ENCODE results near the gene NDUFB7. TPM values are rescaled to one million over a fixed set of nuclear protein-coding genes. Genes with fewer than 3 reads are reported as not detected.
"Not testable (repeated sequence)": the region's sequence is repeated elsewhere in the genome, so short reads cannot be mapped to it uniquely, and the experiment has no call there.

Gene NDUFB7
- total RNA-seq, 1 donor from 2014 or later = 263 TPM

DNA sequence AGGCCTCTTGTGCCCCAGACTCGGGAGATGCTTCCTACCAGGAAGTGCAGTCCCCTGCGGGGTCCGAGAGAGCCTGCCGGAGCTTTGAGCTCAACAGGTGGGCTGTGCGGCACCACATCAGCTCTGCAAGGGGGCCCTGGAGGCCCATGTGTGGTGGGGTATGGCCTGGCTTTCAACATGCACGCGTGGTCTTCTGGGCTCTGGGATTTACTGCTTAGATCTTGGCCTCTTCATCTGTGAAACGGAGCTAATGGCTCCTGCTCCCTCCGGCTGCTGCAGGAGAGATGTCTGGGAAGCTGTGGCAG, 18.0 kb downstream of the NDUFB7 start:
- DNase-seq (ENCODE audit: low read depth, low spot score) = no peak

DNA sequence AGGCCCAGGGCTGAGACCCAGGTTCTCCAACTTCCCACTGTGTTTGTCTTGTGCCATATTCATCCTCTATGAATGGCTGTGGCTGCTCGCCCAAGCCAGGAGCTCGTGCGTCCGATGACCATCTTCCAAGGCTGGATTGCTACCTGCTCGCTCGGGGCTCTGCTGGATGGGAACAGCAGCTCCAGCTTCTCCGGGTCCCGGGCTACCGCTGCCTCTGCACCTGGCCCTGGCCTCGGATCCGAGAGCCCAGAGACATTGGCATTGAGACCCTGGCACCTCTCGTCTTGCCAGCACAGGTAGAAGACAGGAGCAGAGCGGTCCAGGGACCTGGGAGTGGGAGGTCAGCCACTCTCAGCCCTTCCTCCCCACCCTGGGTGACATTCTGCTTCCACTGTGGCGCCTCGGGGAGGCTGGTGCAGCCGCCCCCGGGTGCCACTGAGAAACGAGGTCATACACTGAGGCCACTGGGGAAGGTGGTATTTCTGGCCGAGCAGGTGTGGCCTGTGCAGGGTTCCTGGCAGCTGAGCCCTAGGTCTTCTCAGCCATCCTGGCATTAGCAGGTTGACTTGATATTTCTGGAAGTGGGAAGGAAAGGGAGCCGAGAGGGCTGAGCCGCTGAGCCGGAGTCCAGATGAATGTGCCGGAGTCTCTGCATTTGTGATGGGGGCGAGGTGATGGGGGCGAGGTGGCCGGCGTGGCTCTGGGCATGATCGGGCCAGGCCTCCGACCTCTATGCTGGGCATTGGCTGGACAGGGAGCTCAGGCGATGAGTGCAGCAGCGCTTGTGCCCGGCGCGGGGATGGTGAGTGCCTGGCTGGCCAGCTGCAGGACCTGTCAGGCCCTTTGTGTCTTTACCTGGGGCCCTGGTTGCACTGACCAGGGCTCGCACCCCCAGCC, 18.6 kb downstream of the NDUFB7 start:
- DNase-seq (ENCODE audit: low read depth, low spot score) = no peak

DNA sequence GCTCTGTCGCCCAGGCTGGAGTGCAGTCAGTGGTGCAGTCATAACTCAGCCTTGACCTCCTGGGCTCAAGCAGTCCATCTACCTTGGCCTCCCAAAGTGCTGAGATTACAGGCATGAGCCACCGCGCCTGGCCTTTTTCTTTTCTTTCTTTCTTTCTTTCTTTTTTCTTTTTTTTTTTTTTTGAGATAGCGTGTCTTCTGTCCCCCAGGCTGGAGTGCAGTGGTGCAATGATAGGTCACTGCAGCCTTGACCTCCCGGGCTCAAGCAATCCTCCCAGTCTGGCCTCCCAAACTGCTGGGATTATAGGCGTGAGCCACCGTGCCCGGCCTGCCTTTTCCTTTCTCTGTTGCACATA, 19.9 kb downstream of the NDUFB7 start:
- not testable (repeated sequence) for DNase-seq (ENCODE audit: low read depth, low spot score)

DNA sequence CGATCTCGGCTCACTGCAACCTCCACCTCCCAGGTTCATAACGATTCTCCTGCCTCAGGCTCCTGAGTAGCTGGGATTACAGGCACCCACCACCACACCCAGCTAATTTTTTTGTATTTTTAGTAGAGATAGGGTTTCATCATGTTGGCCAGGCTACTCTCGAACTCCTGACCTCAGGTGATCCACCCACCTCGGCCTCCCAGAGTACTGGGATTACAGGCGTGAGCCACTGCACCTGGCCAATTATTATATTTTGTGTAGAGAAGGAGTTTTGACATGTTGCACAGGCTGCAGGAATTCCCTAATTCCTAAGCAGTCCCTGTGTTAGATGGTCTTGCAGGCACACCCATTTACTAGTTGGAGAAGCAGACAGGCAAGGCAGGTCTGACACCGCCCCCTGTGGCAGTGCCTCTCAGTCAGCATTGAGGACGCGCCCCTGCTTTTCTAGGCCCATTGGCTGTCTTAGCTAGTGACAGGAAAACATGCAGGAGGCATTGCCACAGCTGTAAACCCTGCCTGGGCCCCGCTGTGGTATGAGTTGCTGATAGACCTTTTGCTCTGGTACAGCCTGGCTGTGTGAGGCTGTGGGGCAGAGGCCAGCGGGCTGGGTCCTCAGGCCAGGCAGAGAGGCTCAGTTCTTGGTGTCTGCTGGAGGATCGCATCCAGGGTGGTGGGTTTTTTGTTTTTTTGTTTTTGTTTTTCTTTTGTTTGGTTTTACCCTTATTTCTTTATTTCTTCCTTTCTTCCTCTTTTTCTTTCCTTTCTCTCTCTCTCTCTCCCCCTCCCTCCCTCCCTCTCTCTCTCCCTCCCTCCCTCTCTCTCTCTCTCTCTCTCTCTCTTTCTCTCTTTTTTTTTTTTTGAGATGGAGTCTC, 20.5 kb downstream of the NDUFB7 start:
- DNase-seq (ENCODE audit: low read depth, low spot score) = not testable (repeated sequence)

DNA sequence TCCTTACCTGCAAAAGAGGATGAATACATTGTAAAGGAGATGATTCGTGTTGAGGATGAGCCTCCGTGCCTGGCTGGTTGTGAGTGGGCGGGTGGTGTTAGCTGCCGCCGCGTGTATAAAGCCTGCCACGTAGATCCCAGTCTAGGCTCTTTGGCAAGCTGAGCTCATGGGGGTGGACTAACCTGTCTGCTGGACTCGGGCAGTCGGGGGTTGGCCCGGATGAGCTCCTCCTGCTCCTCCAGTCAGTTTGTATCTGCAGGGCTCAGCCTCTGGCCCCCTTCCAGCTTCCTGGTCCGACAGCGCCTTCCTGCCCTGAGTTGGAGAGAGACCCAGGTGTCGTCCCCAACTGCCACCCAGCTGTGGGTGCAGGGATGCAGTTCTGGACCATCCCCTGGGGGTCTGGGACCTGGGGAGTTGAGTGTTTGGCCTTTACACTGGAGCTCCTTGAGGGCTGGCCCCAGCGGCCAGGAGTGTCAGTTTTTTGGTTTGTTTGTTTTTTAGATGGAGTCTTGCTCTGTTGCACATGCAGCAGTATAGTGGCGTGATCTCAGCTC, 21.6 kb downstream of the NDUFB7 start:
- no peak for DNase-seq (ENCODE audit: low read depth, low spot score)

DNA sequence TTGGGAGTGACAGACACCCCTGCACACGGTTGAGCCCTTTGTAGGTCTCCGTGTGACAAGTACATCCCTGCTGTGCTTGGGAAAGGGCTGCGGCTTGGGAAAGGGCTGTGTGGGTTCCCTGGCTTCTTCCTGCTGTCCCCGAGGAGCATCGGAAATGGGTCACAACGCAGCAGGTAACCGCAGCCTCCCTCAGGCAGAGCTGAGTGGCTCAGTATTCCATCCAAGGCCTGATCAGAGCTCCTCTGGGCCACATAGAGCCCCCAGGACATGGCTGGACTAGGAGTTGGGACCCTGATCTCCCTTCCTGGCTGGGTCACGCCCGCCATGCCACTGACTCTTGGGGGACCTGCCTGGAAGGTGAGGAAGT, 26.2 kb downstream of the NDUFB7 start:
- no peak for DNase-seq (ENCODE audit: low read depth, low spot score)

DNA sequence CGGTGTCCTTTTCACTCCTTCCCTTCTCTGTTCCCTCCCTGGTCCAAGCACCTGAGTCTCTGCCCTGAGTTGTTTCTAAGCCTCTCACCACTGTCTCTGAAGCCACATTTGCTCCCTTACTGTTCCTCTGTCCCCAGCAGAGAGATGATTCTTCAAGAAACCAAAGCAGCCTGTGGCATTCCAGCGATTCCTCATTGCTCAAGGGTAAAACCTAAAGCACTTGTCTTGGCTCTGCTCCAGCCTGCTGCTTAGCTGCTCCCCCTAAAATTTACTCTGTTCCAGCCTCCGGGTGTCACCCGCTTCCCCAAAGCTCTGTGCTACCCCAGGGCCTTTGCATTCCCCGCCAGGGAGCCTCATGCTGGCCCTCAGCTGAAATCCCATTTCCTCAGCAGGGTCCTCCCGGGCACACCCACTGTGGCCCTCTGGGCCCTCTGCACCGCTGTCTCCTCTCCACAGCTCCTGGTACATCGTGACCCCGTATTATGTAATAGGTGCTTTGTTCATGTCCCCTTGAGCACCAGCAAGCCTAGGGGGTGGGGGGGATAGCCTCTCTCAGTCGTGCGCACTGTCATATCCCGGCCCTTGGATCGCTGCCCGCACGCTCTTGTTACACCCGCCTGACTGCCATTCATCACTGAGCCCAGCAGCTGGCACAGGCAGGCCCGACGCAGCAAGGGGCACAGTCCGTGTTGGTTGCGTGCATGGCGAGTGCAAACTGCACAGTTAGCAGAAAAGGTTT, 26.7 kb downstream of the NDUFB7 start:
- DNase-seq (ENCODE audit: low read depth, low spot score) = no peak

DNA sequence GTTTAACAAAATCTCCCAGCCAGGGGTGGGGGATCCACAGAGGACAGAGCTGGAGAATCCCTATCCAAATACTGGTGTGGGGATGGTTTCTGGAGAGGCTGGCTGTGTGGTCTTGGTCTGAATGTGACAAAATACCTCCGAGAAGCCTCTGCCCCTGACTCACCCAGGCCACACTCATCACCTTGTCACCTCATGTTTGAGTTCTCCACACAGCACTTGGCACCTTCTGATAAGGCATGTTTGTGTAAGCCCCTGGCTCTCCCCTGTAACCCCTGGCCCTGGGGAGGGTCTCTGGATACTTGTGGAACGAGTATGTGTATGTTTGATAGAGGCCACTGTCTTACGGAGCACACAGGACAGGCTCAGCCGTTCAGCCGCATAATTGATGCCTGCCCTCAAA, 27.8 kb downstream of the NDUFB7 start:
- no peak for DNase-seq (ENCODE audit: low read depth, low spot score)

DNA sequence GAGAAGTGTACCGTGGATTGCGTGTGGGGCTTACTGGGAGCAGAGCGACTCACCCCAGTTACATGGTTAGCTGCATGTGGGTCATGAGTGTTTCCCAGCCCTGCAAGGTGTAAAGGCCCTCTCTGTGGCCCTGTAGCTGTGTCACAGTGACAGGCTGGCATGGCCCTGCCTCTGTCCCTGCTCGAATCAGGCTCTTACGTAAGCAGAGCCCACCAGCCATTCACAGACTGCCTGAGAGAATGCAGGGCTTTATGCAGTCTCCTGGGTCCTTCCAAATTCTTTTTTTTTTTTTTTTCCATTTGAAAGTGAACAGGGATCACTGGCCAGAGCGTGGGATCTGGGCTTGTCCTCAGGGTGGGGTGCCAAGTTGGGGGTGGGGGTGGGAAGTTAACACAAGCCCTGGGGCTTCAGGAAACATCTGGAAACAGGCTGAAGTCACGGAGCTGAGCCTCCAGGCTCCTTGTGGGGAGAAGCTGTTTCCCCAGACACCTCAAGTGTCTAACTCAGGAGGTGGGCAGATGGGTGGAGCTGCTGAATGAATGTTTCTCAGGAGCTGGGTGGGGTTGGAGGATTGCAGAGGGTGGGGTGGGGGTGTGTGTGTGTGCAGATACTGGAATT, 29.0 kb downstream of the NDUFB7 start:
- DNase-seq (ENCODE audit: low read depth, low spot score) = no peak

DNA sequence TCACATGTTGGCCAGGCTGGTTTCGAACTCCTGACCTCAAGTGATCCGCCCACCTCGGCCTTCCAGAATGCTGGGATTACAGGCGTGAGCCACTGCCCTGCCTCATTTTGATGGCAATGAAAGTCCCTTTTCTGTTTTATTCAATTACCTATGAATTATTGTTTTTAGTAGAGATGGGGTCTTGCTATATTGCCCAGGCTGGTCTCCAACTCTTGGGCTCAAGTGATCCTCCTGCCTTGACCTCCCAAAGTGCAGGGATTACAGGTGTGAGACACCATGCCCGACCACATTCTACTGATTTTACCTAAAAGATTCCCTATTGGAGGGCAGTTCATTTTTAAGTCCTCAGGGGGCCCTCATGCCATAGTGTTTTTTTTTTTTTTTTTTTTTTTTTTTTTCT, 29.9 kb downstream of the NDUFB7 start:
- DNase-seq (ENCODE audit: low read depth, low spot score) = not testable (repeated sequence)

DNA sequence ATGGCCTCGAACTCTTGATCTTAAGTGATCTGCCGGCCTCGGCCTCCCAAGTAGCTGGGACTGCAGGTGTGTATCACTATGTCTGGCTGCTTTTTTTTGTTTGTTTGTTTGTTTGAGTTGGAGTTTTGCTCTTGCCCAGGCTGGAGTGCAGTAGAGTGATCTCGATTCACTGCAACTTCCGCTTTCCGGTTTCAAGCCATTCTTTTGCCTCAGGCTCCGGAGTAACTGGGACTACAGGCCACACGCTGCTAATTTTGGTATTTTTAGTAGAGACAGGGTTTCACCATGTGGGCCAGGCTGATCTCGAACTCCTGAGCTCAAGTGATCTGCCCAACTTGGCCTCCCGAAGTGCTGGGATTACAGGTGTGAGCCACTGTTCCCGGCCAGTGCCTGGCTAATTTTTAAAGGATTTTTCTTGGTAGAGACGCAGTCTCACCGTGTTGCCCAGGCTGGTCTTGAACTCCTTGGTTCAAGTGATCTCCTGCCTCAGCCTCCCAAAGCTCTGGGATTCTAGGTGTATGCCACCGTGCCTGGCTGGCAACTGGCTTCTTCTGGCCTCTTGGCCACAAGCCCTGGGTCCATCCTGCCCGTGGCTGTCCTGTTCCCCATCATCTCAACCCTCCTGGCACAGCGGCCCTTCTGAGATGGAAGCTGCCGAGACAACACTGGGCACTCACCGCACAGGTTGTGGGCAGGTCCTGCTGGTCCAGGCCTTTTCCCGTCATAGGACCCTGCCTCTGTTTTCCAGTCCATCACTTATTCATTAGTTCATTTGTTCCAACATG, 30.9 kb downstream of the NDUFB7 start:
- DNase-seq (ENCODE audit: low read depth, low spot score) = no peak

DNA sequence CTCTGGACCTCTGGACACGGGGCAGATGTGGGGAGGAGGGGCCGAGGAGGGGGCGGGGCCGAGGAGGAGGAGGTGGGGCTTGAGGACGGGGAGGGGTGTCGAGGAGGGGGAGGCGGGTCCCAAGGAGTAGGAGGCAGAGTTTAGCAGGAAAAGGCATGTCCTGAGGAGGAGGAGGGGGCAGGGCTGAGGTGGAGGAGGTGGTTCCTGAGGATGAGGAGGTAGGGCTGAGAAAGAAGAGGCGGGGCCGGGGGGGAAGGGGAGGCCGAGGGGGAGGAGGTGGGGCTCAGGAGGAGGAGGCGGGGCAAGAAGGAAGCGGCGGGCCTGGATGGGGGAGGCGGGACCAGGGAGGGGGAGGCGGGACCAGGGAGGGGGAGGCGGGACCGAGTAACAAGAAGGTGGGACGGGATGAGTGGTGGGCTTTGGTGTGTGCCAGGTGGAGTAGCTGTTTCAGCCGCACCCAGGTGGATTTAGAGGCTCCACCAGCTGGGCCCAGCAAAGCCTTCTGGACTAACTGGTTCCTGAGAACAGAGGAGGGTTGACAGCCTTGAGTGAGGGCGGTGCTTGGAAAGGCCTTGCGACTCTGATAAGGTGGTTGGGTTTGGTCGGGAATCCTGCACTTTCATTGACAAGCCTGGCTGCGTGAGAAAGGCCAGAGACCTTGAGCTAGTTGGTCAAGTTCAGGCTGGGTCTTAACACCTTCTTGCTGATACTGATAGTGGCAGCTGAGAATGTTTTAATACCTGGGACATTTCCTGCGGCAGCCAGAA, 34.8 kb downstream of the NDUFB7 start:
- DNase-seq (ENCODE audit: low read depth, low spot score) = peak; percentile 79

DNA sequence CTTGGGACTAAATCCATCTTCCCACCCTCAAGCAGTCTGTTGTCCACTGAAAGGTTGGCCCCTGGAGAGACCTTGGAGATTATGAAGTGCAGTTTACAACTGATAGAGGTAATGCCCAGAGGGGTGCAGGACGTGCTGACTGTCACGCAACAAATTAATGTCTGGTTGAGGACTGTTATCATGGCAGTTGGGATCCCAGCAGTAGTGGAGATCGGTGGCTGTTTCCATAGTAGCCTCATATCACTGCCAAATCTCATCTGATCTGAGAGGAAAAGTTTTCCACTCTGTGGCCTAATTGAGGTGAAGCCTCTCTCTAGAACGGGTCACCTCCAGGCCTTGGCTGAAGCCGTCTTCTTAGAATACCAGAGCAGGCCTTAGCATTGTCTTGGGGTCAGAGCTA, 38.4 kb downstream of the NDUFB7 start:
- no peak for DNase-seq (ENCODE audit: low read depth, low spot score)

DNA sequence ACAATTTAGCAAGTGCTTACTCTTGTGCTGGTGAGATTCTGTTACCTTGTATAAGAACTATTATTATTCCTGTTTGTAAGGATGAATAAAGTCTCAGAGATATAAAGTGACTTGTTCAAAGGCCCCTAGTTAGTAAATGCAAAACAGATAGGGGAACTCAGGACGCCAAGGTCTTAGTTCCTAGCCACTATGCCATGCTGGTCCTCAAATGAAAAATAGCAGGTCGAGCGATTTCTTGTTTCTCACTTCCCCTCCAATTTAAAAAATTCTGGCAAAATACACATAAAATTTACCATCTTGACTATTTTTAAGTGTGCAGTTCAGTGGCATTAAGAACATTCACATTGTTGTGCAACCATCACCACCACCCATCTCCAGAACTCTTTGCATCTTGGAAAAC, 41.4 kb downstream of the NDUFB7 start:
- DNase-seq (ENCODE audit: low read depth, low spot score) = no peak

DNA sequence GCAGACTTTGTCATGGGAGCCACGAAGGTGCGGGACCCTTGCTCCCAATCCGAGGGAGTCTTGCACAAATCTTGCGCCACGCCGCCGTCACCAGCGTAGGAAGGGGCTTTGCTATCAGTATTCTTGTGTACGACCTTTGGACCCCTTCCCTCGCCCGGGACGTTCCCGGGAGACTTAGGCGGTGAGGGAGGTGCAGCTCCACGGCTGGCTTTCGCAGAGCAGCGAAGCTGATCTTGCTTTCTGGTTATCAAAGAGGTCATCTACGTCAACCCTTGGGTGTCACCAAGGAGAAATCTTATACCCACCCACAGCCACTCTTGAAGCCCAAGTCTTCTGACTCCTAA, 41.9 kb downstream of the NDUFB7 start:
- no peak for DNase-seq (ENCODE audit: low read depth, low spot score)

DNA sequence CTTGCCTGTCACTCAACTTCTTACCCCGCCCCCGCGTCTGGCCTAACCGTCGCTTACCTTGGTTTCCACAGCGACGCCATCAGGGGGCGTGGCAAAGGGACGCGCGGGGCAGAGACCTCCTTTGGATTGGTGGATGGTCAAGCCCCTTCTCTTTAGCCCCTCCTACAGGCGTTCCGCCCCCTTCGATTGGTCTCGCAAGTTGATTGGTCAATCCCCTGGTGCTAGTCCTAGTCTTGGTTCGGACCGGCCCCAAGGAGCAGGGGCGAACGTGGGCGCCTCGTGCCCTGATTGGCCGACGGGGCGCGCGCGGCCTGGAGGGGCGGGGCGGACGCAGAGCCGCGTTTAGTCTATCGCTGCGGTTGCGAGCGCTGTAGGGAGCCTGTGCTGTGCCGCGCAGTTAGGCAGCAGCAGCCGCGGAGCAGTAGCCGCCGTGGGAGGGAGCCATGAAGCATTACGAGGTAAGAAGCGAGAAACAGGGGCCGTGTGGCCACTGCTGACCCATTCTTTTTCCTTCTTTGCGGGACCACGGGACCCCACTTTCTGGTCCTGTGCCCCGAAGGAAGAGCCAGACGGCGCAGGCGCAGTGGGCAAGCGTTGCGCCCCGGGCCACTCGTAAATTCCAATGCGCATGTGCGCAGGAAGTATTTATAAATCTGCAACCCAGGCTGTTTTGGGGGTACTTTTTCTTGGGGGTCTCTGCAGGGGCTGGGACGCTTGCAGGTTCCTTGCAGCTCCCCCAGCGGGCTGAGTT, 42.4 kb downstream of the NDUFB7 start, which contains the start of gene TECR:
Gene TECR, plus strand, starts transcription at position 341 of the 751 bp plus-strand sequence. Its CDS starts 103 bp downstream, at position 444.
- DNase-seq (ENCODE audit: low read depth, low spot score) = peak; percentile 99

DNA sequence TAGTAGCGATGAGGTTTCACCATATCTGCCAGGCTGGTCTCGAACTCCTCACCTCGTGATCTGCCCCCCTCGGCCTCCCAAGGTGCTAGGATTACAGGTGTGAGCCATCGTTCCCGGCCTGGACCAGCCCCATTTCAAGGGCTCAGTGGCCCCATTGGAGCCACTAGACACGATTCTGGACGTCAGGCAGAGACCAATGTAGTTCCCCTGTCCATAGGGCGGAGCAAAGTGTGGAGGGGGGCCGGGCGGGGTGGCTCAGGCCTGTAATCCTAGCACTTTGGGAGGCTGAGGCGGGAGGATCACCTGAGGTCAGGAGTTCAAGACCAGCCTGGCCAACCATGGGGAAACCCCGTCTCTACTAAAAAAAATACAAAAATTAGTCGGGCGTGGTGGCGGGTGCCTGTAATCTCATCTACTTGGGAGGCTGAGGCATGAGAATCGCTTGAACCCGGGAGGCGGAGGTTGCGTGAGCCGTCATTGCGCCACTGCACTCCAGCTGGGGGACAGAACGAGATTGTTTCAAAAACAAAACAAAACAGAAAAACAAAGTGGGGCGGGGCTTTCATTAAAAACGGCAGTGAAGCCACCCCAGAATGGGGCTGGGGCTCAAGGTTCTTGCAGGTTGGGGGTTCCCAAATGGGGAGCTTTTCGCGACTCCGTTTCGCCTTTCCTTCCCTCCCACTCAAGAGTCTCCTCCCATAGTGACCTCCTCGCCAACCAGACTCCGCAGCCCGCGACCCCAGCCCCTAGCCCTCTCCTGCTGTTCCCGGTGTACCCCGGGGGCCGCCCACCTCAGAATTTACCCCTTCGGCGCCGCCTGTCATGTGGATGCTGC, 43.2 kb downstream of the NDUFB7 start:
- DNase-seq (ENCODE audit: low read depth, low spot score) = no peak

DNA sequence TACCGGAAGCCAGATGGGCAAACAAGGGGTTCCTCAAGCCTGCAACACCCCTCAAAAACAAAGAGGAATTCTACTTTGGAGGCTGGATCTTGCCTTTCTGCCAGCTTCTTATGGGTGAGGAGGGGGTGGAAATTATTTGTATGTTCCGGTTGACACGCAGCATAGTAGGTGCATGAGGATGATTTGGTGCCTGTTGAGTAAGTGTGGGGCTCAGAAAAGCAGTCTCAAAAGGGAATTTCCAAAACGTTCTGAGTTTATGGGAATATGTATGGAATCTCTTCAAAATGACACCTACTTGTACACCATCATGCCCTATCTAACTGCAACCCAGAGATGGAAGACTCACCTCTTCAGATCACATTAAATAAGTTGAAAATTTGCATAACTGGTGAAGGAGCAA, 45.4 kb downstream of the NDUFB7 start:
- DNase-seq (ENCODE audit: low read depth, low spot score) = no peak
